ENCODE measurements around the gene DPRX. TPM values are rescaled to one million over a fixed set of nuclear protein-coding genes. Genes with fewer than 3 reads are reported as not detected.

The DPRX gene
- polyA plus RNA-seq, 1 donor (not counting 4 experiments of a cell fraction or from before 2014, with no cell fraction given) = not detected

GRCh38 chr19:53626486-53626885, 5.3 kb upstream of the DPRX start:
- Histone ChIP-seq H3K9me3 (ENCODE audit: control insufficient read depth, low read depth, low read length) (no peaks in the 10 kb centered on the region), H3K4me3 (ENCODE audit: control insufficient read depth in 2 of 3, extremely low read depth in 1 of 3, insufficient read depth in 2 of 3, low read depth in 1 of 3, low read length in 3 of 3) (no peak overlapping the region), H3K36me3 (ENCODE audit: control insufficient read depth in 2 of 2, extremely low read depth in 1 of 2, insufficient read depth in 2 of 2, low read length in 2 of 2) (no peaks in the 10 kb centered on the region), H4K20me1 (ENCODE audit: control insufficient read depth, extremely low read depth, insufficient read depth, low read length) (no peaks in the 10 kb centered on the region), H3K27ac (ENCODE audit: control insufficient read depth, insufficient read depth, low read length) (no peak overlapping the region), H3K27me3 (ENCODE audit: control insufficient read depth, extremely low read depth, insufficient read depth, low read length) (no peaks in the 10 kb centered on the region), H3K9ac (ENCODE audit: control insufficient read depth, extremely low read depth, insufficient read depth, low read length) (no peak overlapping the region), H3K79me2 (ENCODE audit: control insufficient read depth, insufficient read depth, low read length) (no peaks in the 10 kb centered on the region), H3K4me2 (ENCODE audit: control insufficient read depth, extremely low read depth, insufficient read depth, low read depth, low read length) (no peak overlapping the region), H2AFZ (ENCODE audit: control insufficient read depth, low read length) (no peak overlapping the region), H3K4me1 (ENCODE audit: control insufficient read depth, extremely low read depth, insufficient read depth, low read length) (no peaks in the 10 kb centered on the region), H3K9me1 (ENCODE audit: control insufficient read depth, extremely low read depth, insufficient read depth, low read length) (no peaks in the 10 kb centered on the region)
- TF ChIP-seq CTCF (optimal IDR thresholded peaks at IDR 0.05 in 1 of 3, IDR thresholded peaks at IDR 0.05 in 1 of 3, conservative IDR thresholded peaks at IDR 0.05 in 1 of 3; ENCODE audit: extremely low read depth in 1 of 3, insufficient read depth in 2 of 3, low read length in 3 of 3) (no peak), EZH2 (IDR thresholded peaks at IDR 0.05; ENCODE audit: low read length) (no peak)
- FAIRE-seq (no peak), DNase-seq (ENCODE audit: low read depth, low spot score) (no peak)
- dilution Hi-C loops (cut with MboI; ENCODE audit: extremely low pct_ligation_motif_present, low sequenced_read_pairs) = no loop called here

DNA sequence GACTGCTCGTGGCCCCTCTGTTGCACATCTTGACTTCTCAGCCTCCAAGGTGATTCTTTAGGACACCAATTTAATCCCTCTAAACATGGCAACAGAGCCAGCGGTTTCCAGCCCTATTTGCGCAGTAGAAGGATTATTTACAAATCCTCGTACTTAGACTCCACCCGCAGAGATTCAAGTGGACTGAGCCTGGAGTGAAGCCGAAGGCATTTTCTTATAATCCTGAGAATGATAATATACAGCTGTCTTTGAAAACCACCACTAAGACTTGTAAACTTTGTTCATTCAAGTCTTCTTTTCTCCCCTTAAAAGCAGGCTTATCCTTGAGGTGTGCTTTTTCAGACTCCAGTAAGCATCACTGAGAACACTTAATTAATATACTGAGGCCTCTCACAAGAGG, 4.8 kb upstream of the DPRX start:
- no peak for FAIRE-seq
- H4K20me1 ChIP-seq (ENCODE audit: control insufficient read depth, extremely low read depth, insufficient read depth, low read length) = no peaks in the 10 kb centered on the region

More for the DNA sequence above, 4.8 kb upstream of the DPRX start:
- Histone ChIP-seq H3K9me3 (ENCODE audit: control insufficient read depth, low read depth, low read length) (no peaks in the 10 kb centered on the region), H3K4me3 (ENCODE audit: control insufficient read depth in 2 of 3, extremely low read depth in 1 of 3, insufficient read depth in 2 of 3, low read depth in 1 of 3, low read length in 3 of 3) (no peak overlapping the region), H3K4me2 (ENCODE audit: control insufficient read depth, extremely low read depth, insufficient read depth, low read depth, low read length) (no peak overlapping the region), H3K4me1 (ENCODE audit: control insufficient read depth, extremely low read depth, insufficient read depth, low read length) (no peaks in the 10 kb centered on the region), H3K9me1 (ENCODE audit: control insufficient read depth, extremely low read depth, insufficient read depth, low read length) (no peaks in the 10 kb centered on the region), H3K9ac (ENCODE audit: control insufficient read depth, extremely low read depth, insufficient read depth, low read length) (no peak overlapping the region), H2AFZ (ENCODE audit: control insufficient read depth, low read length) (no peak overlapping the region), H3K79me2 (ENCODE audit: control insufficient read depth, insufficient read depth, low read length) (no peaks in the 10 kb centered on the region), H3K27ac (ENCODE audit: control insufficient read depth, insufficient read depth, low read length) (no peak overlapping the region), H3K27me3 (ENCODE audit: control insufficient read depth, extremely low read depth, insufficient read depth, low read length) (no peaks in the 10 kb centered on the region), H3K36me3 (ENCODE audit: control insufficient read depth in 2 of 2, extremely low read depth in 1 of 2, insufficient read depth in 2 of 2, low read length in 2 of 2) (no peaks in the 10 kb centered on the region)
- TF ChIP-seq EZH2 (IDR thresholded peaks at IDR 0.05; ENCODE audit: low read length) = no peak
- no peak for TF ChIP-seq CTCF (optimal IDR thresholded peaks at IDR 0.05 in 1 of 3, IDR thresholded peaks at IDR 0.05 in 1 of 3, conservative IDR thresholded peaks at IDR 0.05 in 1 of 3; ENCODE audit: extremely low read depth in 1 of 3, insufficient read depth in 2 of 3, low read length in 3 of 3)
- dilution Hi-C loops (cut with MboI; ENCODE audit: extremely low pct_ligation_motif_present, low sequenced_read_pairs) = no loop called here
- no peak for DNase-seq (ENCODE audit: low read depth, low spot score)
